Measurements from ENCODE around the gene ZPR1. TPM values are rescaled to one million over a fixed set of nuclear protein-coding genes. Genes with fewer than 3 reads are reported as not detected.

The ZPR1 gene
- total and polyA plus RNA-seq, 4 donors, result 9.4 to 56.1 (median 18.3) TPM

DNA sequence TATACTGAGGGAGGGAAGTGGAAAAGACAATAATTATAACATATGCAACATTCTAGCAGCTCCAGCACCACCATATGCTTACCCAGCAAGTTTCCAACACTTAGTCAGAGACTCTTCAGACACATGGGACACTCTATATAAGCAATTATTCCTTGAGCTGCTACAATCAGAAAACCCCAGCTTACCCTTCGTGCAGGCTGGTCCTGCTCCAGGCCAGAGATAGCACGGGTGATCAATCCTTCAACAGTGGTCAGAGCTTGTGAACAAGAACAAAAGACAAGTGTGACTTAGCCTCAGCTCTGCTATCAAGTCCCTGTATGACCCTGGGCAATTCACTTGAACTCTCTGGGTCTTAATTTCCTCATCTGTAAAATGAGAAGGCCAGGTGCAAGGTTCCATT, 1.5 kb downstream of the ZPR1 start:
- Histone ChIP-seq H3K27ac (ENCODE audit: low read depth in 1 of 2, low read length in 2 of 2) (no peak overlapping the region), H3K4me3 (ENCODE audit: low read depth in 1 of 3, low read length in 3 of 3) (no peak overlapping the region), H3K9ac (ENCODE audit: low read depth in 1 of 2, low read length in 2 of 2) (no peak overlapping the region), H3K9me3 (ENCODE audit: control insufficient read depth in 4 of 4, low read length in 3 of 4) (no peaks in the 10 kb centered on the region), H3K36me3 (ENCODE audit: control insufficient read depth in 4 of 4, insufficient read depth in 3 of 4, low read depth in 1 of 4, low read length in 3 of 4) (peaks cover 10 to 44% (median 38%) of the 10 kb centered on the region in 4 donors), H3K4me1 (ENCODE audit: control insufficient read depth in 4 of 4, insufficient read depth in 4 of 4, low read length in 3 of 4) (peaks cover 0 to 43% (median 39%) of the 10 kb centered on the region in 4 donors), H3K27me3 (ENCODE audit: control insufficient read depth in 4 of 4, insufficient read depth in 4 of 4, low read length in 3 of 4) (no peaks in the 10 kb centered on the region)
- TF ChIP-seq SP1 (IDR thresholded peaks at IDR 0.05) (no peak), YY1 (IDR thresholded peaks at IDR 0.05) (no peak), GABPA (IDR thresholded peaks at IDR 0.05 in 1 of 2, conservative IDR thresholded peaks at IDR 0.05 in 1 of 2) (no peak), FOXA1 (IDR thresholded peaks at IDR 0.05) (no peak), RAD21 (IDR thresholded peaks at IDR 0.05) (no peak), FOXA2 (IDR thresholded peaks at IDR 0.05) (no peak), RXRA (IDR thresholded peaks at IDR 0.05) (no peak), JUND (IDR thresholded peaks at IDR 0.05) (no peak), NR2F2 (IDR thresholded peaks at IDR 0.05) (no peak), CTCF (IDR thresholded peaks at IDR 0.05; ENCODE audit: low read depth, low read length, missing input control) (no peak), EGR1 (IDR thresholded peaks at IDR 0.05; ENCODE audit: low read depth in 2 of 2) (no peak), HNF4G (IDR thresholded peaks at IDR 0.05) (no peak), HNF4A (conservative IDR thresholded peaks at IDR 0.05) (no peak), TAF1 (conservative IDR thresholded peaks at IDR 0.05) (no peak)
- TF ChIP-seq, protein P1, sequence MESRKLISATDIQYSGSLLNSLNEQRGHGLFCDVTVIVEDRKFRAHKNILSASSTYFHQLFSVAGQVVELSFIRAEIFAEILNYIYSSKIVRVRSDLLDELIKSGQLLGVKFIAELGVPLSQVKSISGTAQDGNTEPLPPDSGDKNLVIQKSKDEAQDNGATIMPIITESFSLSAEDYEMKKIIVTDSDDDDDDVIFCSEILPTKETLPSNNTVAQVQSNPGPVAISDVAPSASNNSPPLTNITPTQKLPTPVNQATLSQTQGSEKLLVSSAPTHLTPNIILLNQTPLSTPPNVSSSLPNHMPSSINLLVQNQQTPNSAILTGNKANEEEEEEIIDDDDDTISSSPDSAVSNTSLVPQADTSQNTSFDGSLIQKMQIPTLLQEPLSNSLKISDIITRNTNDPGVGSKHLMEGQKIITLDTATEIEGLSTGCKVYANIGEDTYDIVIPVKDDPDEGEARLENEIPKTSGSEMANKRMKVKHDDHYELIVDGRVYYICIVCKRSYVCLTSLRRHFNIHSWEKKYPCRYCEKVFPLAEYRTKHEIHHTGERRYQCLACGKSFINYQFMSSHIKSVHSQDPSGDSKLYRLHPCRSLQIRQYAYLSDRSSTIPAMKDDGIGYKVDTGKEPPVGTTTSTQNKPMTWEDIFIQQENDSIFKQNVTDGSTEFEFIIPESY (IDR thresholded peaks at IDR 0.05), result no peak
- TF ChIP-seq, protein P2, sequence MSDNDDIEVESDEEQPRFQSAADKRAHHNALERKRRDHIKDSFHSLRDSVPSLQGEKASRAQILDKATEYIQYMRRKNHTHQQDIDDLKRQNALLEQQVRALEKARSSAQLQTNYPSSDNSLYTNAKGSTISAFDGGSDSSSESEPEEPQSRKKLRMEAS (IDR thresholded peaks at IDR 0.05), result no peak
- TF ChIP-seq, protein P3, sequence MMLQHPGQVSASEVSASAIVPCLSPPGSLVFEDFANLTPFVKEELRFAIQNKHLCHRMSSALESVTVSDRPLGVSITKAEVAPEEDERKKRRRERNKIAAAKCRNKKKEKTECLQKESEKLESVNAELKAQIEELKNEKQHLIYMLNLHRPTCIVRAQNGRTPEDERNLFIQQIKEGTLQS (IDR thresholded peaks at IDR 0.05), result no peak
- TF ChIP-seq, protein P4, sequence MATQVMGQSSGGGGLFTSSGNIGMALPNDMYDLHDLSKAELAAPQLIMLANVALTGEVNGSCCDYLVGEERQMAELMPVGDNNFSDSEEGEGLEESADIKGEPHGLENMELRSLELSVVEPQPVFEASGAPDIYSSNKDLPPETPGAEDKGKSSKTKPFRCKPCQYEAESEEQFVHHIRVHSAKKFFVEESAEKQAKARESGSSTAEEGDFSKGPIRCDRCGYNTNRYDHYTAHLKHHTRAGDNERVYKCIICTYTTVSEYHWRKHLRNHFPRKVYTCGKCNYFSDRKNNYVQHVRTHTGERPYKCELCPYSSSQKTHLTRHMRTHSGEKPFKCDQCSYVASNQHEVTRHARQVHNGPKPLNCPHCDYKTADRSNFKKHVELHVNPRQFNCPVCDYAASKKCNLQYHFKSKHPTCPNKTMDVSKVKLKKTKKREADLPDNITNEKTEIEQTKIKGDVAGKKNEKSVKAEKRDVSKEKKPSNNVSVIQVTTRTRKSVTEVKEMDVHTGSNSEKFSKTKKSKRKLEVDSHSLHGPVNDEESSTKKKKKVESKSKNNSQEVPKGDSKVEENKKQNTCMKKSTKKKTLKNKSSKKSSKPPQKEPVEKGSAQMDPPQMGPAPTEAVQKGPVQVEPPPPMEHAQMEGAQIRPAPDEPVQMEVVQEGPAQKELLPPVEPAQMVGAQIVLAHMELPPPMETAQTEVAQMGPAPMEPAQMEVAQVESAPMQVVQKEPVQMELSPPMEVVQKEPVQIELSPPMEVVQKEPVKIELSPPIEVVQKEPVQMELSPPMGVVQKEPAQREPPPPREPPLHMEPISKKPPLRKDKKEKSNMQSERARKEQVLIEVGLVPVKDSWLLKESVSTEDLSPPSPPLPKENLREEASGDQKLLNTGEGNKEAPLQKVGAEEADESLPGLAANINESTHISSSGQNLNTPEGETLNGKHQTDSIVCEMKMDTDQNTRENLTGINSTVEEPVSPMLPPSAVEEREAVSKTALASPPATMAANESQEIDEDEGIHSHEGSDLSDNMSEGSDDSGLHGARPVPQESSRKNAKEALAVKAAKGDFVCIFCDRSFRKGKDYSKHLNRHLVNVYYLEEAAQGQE (IDR thresholded peaks at IDR 0.05), result no peak
- no peak for DNase-seq (ENCODE audit: low spot score)
- WGBS, result 91% methylated on average over 2 of the region's 2 CpGs

All from liver (tissue), 9 donors.